Measurements from ENCODE around the gene OR2Z1. TPM values are rescaled to one million over a fixed set of nuclear protein-coding genes. Genes with fewer than 3 reads are reported as not detected.

Gene OR2Z1
- total and polyA plus RNA-seq, 2 experiments from 2014 or later = not detected

DNA sequence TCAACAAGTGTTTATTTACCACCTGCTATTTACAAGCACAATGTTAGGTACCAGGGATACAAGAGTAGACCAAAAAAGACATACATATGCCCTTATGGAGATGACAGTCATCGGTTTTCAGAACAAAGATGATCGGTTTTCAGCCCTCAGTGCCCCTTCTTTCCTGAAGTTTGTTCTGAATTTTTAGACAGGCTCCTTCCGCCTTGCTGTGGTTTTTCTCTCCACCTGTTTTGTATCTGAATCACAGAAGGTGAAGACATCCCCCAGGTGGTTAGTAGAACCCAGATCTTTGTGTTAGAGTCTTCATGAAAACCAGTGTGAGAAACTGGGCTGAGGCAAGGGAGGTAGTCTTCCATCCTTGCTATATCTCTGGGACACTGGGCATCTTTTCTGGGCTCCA lies 46.4 kb upstream of the OR2Z1 start:
- Histone ChIP-seq H3K36me3 (ENCODE audit: insufficient read depth) (no peaks in the 10 kb centered on the region), H2AFZ (no peak overlapping the region), H4K20me1 (replicated peaks; ENCODE audit: insufficient read depth) (no peaks in the 10 kb centered on the region), H3K4me1 (ENCODE audit: insufficient read depth) (no peaks in the 10 kb centered on the region), H3K27me3 (ENCODE audit: insufficient read depth) (no peaks in the 10 kb centered on the region), H3F3A (replicated peaks; ENCODE audit: low read depth) (no peaks in the 10 kb centered on the region), H3K79me2 (replicated peaks; ENCODE audit: insufficient read depth) (no peaks in the 10 kb centered on the region), H3K4me2 (no peak overlapping the region), H3K9me2 (ENCODE audit: insufficient read depth) (no peaks in the 10 kb centered on the region), H3K4me3 (no peak overlapping the region), H3K27ac (ENCODE audit: low read depth) (no peak overlapping the region)
- Mint-ChIP-seq H3K4me1 (no peaks in the 10 kb centered on the region), H3K36me3 (ENCODE audit: low read depth) (peaks cover 29% of the 10 kb centered on the region), H3K4me3 (no peak overlapping the region), H3K27me3 (ENCODE audit: insufficient read depth, low read depth, poor library complexity) (peaks cover 11% of the 10 kb centered on the region), H3K27ac (no peak overlapping the region), H3K9me3 (peaks cover 84% of the 10 kb centered on the region)
- ATAC-seq (no peak), DNase-seq (ENCODE audit: low spot score) (no peak)
- TF ChIP-seq, protein P1, sequence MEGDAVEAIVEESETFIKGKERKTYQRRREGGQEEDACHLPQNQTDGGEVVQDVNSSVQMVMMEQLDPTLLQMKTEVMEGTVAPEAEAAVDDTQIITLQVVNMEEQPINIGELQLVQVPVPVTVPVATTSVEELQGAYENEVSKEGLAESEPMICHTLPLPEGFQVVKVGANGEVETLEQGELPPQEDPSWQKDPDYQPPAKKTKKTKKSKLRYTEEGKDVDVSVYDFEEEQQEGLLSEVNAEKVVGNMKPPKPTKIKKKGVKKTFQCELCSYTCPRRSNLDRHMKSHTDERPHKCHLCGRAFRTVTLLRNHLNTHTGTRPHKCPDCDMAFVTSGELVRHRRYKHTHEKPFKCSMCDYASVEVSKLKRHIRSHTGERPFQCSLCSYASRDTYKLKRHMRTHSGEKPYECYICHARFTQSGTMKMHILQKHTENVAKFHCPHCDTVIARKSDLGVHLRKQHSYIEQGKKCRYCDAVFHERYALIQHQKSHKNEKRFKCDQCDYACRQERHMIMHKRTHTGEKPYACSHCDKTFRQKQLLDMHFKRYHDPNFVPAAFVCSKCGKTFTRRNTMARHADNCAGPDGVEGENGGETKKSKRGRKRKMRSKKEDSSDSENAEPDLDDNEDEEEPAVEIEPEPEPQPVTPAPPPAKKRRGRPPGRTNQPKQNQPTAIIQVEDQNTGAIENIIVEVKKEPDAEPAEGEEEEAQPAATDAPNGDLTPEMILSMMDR (conservative IDR thresholded peaks at IDR 0.05; ENCODE audit: low read depth in 2 of 2) = no peak

DNA sequence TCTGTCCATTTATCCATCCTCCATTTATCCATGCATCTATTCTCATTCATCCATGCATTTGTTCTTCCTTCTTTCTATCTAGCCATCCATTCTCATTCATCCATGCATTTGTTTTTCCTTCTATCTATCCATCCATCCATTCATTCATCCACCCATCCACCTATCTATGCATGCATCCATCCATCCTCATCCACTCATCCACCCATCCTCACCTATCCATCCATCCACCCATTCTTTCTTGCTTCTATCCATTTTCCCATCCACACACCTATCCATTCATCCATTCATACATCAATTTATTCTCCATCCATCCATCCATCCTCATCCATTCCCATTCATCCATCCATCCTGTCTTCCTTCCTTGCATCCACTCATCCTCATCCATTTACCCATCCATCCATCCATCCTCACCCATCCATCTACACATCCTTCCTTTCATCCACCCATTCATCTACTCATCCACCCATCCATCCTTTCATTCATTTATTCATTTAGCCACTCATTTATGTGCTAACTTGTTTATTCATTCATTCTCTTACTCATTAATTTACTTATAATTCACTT lies 43.1 kb upstream of the OR2Z1 start:
- H3K27ac ChIP-seq (ENCODE audit: low read depth) = no peak overlapping the region
- no peak overlapping the region for H3K4me2 ChIP-seq
- no peak for ATAC-seq
- peaks cover 44% of the 10 kb centered on the region for H3K36me3 Mint-ChIP-seq (ENCODE audit: low read depth)
- H3K4me3 ChIP-seq = no peak overlapping the region
- no peak overlapping the region for H3K4me3 Mint-ChIP-seq
- H3K4me1 ChIP-seq (ENCODE audit: insufficient read depth) = no peaks in the 10 kb centered on the region
- no peaks in the 10 kb centered on the region for H3K27me3 ChIP-seq (ENCODE audit: insufficient read depth)
- H3K27me3 Mint-ChIP-seq (ENCODE audit: insufficient read depth, low read depth, poor library complexity) = peaks cover 12% of the 10 kb centered on the region
- H3K9me2 ChIP-seq (ENCODE audit: insufficient read depth) = no peaks in the 10 kb centered on the region
- DNase-seq (ENCODE audit: low spot score) = no peak
- H4K20me1 ChIP-seq (replicated peaks; ENCODE audit: insufficient read depth) = no peaks in the 10 kb centered on the region
- H3K79me2 ChIP-seq (replicated peaks; ENCODE audit: insufficient read depth) = no peaks in the 10 kb centered on the region
- H3K9me3 Mint-ChIP-seq = peaks cover 90% of the 10 kb centered on the region
- no peaks in the 10 kb centered on the region for H3F3A ChIP-seq (replicated peaks; ENCODE audit: low read depth)
- no peaks in the 10 kb centered on the region for H3K4me1 Mint-ChIP-seq
- no peak overlapping the region for H2AFZ ChIP-seq
- H3K36me3 ChIP-seq (ENCODE audit: insufficient read depth) = no peaks in the 10 kb centered on the region
- no peak overlapping the region for H3K27ac Mint-ChIP-seq
- TF ChIP-seq, protein P2, sequence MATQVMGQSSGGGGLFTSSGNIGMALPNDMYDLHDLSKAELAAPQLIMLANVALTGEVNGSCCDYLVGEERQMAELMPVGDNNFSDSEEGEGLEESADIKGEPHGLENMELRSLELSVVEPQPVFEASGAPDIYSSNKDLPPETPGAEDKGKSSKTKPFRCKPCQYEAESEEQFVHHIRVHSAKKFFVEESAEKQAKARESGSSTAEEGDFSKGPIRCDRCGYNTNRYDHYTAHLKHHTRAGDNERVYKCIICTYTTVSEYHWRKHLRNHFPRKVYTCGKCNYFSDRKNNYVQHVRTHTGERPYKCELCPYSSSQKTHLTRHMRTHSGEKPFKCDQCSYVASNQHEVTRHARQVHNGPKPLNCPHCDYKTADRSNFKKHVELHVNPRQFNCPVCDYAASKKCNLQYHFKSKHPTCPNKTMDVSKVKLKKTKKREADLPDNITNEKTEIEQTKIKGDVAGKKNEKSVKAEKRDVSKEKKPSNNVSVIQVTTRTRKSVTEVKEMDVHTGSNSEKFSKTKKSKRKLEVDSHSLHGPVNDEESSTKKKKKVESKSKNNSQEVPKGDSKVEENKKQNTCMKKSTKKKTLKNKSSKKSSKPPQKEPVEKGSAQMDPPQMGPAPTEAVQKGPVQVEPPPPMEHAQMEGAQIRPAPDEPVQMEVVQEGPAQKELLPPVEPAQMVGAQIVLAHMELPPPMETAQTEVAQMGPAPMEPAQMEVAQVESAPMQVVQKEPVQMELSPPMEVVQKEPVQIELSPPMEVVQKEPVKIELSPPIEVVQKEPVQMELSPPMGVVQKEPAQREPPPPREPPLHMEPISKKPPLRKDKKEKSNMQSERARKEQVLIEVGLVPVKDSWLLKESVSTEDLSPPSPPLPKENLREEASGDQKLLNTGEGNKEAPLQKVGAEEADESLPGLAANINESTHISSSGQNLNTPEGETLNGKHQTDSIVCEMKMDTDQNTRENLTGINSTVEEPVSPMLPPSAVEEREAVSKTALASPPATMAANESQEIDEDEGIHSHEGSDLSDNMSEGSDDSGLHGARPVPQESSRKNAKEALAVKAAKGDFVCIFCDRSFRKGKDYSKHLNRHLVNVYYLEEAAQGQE (IDR thresholded peaks at IDR 0.05; ENCODE audit: unreplicated experiment) = no peak
- TF ChIP-seq NANOG (IDR thresholded peaks at IDR 0.05; ENCODE audit: borderline replicate concordance) = no peak
- no peak for TF ChIP-seq POLR2AphosphoS5 (IDR thresholded peaks at IDR 0.05; ENCODE audit: low read depth)
- TF ChIP-seq CREB1 (CRISPR knock-in tag; IDR thresholded peaks at IDR 0.05; ENCODE audit: low read depth) = no peak
- TF ChIP-seq, protein P3, sequence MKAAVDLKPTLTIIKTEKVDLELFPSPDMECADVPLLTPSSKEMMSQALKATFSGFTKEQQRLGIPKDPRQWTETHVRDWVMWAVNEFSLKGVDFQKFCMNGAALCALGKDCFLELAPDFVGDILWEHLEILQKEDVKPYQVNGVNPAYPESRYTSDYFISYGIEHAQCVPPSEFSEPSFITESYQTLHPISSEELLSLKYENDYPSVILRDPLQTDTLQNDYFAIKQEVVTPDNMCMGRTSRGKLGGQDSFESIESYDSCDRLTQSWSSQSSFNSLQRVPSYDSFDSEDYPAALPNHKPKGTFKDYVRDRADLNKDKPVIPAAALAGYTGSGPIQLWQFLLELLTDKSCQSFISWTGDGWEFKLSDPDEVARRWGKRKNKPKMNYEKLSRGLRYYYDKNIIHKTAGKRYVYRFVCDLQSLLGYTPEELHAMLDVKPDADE (IDR thresholded peaks at IDR 0.05) = no peak
- no peak for TF ChIP-seq EZH2phosphoT487 (IDR thresholded peaks at IDR 0.05; ENCODE audit: unreplicated experiment)
- no peak for TF ChIP-seq EZH2 (IDR thresholded peaks at IDR 0.05; ENCODE audit: low read depth, unreplicated experiment)
- TF ChIP-seq STAT1 (IDR thresholded peaks at IDR 0.05; ENCODE audit: unreplicated experiment) = no peak
- TF ChIP-seq ZNF114 (CRISPR knock-in tag; IDR thresholded peaks at IDR 0.05) = no peak
